ENCODE results near the gene CEP112.

The CEP112 gene

DNA sequence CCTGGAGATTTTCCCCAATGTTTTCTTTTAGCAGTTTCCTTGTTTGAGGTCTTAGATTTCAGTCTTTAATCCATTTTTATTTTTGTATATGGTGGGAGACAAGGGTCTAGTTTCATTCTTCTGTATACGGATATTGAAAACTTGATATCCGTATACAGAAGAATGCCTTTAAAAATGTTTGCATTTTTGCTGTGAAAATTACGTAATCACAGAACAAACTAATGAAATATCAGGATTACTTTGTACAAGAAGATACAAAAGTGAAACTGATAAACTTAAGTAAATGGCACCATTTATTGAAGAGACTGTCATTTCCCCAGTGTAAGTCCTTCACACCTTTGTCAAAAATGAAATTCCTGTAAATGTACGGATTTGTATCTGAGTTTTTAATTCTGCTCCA lies 13.3 kb downstream of the CEP112 start:
- Histone ChIP-seq H3K79me2 (ENCODE audit: insufficient read depth, low read length) (no peaks in the 10 kb centered on the region), H3K4me3 (ENCODE audit: insufficient read depth, low read length, poor library complexity, severe bottlenecking) (no peak overlapping the region), H3K4me2 (ENCODE audit: low read depth, low read length, poor library complexity, severe bottlenecking) (no peak overlapping the region), H2AFZ (ENCODE audit: low read depth, low read length, severe bottlenecking) (no peak overlapping the region), H3F3A (ENCODE audit: insufficient read depth) (no peaks in the 10 kb centered on the region), H3K27ac (ENCODE audit: low read depth, low read length) (no peak overlapping the region), H3K9ac (ENCODE audit: low read length) (no peak overlapping the region), H3K9me2 (replicated peaks; ENCODE audit: insufficient read depth, low read length) (no peaks in the 10 kb centered on the region), H3K9me3 (ENCODE audit: insufficient read depth, low read length) (no peaks in the 10 kb centered on the region), H3K27me3 (ENCODE audit: low read length) (no peaks in the 10 kb centered on the region), H3K36me3 (ENCODE audit: low read length) (no peaks in the 10 kb centered on the region), H4K20me1 (ENCODE audit: low read depth, low read length) (no peaks in the 10 kb centered on the region)
- TF ChIP-seq EZH2phosphoT487 (conservative IDR thresholded peaks at IDR 0.05; ENCODE audit: low read length) = no peak
- TF ChIP-seq, protein P1, sequence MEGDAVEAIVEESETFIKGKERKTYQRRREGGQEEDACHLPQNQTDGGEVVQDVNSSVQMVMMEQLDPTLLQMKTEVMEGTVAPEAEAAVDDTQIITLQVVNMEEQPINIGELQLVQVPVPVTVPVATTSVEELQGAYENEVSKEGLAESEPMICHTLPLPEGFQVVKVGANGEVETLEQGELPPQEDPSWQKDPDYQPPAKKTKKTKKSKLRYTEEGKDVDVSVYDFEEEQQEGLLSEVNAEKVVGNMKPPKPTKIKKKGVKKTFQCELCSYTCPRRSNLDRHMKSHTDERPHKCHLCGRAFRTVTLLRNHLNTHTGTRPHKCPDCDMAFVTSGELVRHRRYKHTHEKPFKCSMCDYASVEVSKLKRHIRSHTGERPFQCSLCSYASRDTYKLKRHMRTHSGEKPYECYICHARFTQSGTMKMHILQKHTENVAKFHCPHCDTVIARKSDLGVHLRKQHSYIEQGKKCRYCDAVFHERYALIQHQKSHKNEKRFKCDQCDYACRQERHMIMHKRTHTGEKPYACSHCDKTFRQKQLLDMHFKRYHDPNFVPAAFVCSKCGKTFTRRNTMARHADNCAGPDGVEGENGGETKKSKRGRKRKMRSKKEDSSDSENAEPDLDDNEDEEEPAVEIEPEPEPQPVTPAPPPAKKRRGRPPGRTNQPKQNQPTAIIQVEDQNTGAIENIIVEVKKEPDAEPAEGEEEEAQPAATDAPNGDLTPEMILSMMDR (IDR thresholded peaks at IDR 0.05; ENCODE audit: insufficient read depth, low read length, poor library complexity, severe bottlenecking) = no peak

GRCh38 chr17:66177048-66177447 lies 14.9 kb downstream of the CEP112 start:
- H3K27ac ChIP-seq (ENCODE audit: low read depth, low read length) = no peak overlapping the region
- no peaks in the 10 kb centered on the region for H3K9me3 ChIP-seq (ENCODE audit: insufficient read depth, low read length)
- no peaks in the 10 kb centered on the region for H3K79me2 ChIP-seq (ENCODE audit: insufficient read depth, low read length)
- no peaks in the 10 kb centered on the region for H4K20me1 ChIP-seq (ENCODE audit: low read depth, low read length)
- H3K9me2 ChIP-seq (replicated peaks; ENCODE audit: insufficient read depth, low read length) = no peaks in the 10 kb centered on the region
- TF ChIP-seq EZH2phosphoT487 (conservative IDR thresholded peaks at IDR 0.05; ENCODE audit: low read length) = no peak
- TF ChIP-seq, protein P1 (IDR thresholded peaks at IDR 0.05; ENCODE audit: insufficient read depth, low read length, poor library complexity, severe bottlenecking) = no peak
- H3K9ac ChIP-seq (ENCODE audit: low read length) = no peak overlapping the region
- no peak overlapping the region for H2AFZ ChIP-seq (ENCODE audit: low read depth, low read length, severe bottlenecking)
- H3F3A ChIP-seq (ENCODE audit: insufficient read depth) = no peaks in the 10 kb centered on the region
- H3K27me3 ChIP-seq (ENCODE audit: low read length) = no peaks in the 10 kb centered on the region
- H3K4me3 ChIP-seq (ENCODE audit: insufficient read depth, low read length, poor library complexity, severe bottlenecking) = no peak overlapping the region
- H3K36me3 ChIP-seq (ENCODE audit: low read length) = no peaks in the 10 kb centered on the region
- no peak overlapping the region for H3K4me2 ChIP-seq (ENCODE audit: low read depth, low read length, poor library complexity, severe bottlenecking)

DNA sequence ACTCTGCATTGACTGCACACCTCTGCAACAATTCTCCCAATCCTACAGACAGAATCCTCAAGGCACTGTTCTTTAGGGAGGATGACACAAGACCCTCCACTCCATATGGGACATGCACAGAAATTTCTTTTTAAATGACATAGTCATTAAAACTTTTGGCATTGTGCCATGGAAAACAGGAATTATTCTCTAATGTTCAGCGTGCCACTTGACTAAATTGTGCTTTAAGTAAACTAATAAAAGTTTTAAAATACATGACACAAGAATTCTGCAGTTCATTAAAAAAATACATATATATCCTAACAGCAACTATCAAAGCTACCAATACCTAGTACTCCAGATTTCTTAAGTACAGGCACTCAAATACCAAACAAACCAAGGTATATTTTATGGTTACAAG lies 16.0 kb downstream of the CEP112 start:
- TF ChIP-seq, protein P1 (IDR thresholded peaks at IDR 0.05; ENCODE audit: insufficient read depth, low read length, poor library complexity, severe bottlenecking) = no peak
- no peak for TF ChIP-seq EZH2phosphoT487 (conservative IDR thresholded peaks at IDR 0.05; ENCODE audit: low read length)
- Histone ChIP-seq H3K36me3 (ENCODE audit: low read length) (no peaks in the 10 kb centered on the region), H4K20me1 (ENCODE audit: low read depth, low read length) (no peaks in the 10 kb centered on the region), H3K27ac (ENCODE audit: low read depth, low read length) (no peak overlapping the region), H3K9me3 (ENCODE audit: insufficient read depth, low read length) (no peaks in the 10 kb centered on the region), H3K4me3 (ENCODE audit: insufficient read depth, low read length, poor library complexity, severe bottlenecking) (no peak overlapping the region), H3K4me2 (ENCODE audit: low read depth, low read length, poor library complexity, severe bottlenecking) (no peak overlapping the region), H3K79me2 (ENCODE audit: insufficient read depth, low read length) (no peaks in the 10 kb centered on the region), H3K9me2 (replicated peaks; ENCODE audit: insufficient read depth, low read length) (no peaks in the 10 kb centered on the region), H3F3A (ENCODE audit: insufficient read depth) (no peaks in the 10 kb centered on the region), H2AFZ (ENCODE audit: low read depth, low read length, severe bottlenecking) (no peak overlapping the region), H3K9ac (ENCODE audit: low read length) (no peak overlapping the region), H3K27me3 (ENCODE audit: low read length) (no peaks in the 10 kb centered on the region)

All from SU-DHL-6 (cell line).